ENCODE results near the gene MPIG6B. TPM values are rescaled to one million over a fixed set of nuclear protein-coding genes. Genes with fewer than 3 reads are reported as not detected.
A peak's percentile ranks its signal among the peaks of the same experiment; 100 is the strongest.

Gene MPIG6B
- total and polyA plus RNA-seq, 2 donors = 0.32 to 0.62 TPM

DNA sequence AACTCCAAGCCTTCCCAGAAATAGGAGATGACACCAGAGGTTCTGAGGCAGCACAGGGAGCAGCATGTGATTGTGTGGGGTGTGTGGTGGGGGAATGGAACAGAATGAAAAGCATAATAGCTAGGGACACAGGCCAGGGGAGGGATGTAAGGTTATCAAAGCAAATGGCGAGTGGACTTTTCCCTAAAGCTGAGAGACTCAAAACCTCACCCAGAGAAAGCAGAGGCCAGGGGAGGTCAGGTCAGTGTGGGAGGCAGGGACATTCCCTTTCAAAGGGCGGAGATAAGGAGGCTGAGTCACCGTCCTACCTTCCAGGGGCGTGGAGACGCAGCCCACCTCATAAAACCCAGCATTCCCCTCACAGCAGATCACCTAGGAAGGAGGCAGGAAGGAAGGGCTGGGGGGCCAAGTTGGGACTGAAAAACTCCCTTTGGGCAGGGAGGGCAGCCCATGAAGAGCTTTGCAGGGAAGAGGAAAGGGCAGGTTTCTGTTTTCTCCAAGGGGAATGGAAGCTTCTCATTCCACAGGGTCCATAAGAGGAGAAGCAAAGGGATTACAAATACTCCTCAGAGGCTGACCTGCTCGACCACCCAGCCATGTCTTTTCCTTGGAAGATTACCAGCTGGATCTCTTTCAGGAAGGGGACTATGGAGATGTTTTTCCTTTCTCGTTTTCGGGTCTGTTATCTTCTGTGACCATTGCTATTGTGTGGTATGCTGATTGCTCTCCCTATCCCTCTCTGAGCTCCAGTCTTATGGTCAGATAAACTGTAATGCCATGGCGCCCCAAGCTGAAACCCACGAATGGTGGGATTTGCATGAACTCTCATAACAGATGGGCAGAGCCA lies 32.7 kb upstream of the MPIG6B start:
- peaks cover 5% of the 10 kb centered on the region for H3K36me3 ChIP-seq (ENCODE audit: insufficient read depth)
- 70% methylated on average over 10 of the region's 10 CpGs for WGBS
- H3K27ac ChIP-seq (ENCODE audit: low read depth) = no peak overlapping the region
- no peak overlapping the region for H3K4me3 ChIP-seq (ENCODE audit: low read depth, low read length)
- no peak for DNase-seq (ENCODE audit: extremely low spot score)
- no peaks in the 10 kb centered on the region for H3K4me1 ChIP-seq (ENCODE audit: insufficient read depth)

DNA sequence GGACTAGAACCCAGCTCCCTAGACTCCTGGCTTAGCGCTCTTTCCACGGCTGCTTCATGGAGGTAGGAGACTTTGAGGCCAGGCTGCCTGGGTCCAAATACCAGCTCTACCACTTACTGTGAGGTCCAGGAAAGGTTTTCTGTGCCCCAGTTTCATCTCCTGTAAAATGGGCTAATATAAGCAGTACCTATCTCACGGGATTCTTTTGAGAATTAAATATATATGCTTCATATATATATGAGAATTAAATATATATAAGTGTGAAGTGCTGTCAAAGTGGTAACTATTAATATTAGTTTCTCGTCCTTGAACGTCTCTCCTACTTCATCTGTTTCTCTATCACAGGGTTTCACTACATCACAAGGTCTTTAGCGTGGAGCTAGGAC lies 32.1 kb upstream of the MPIG6B start:
- no peaks in the 10 kb centered on the region for H3K4me1 ChIP-seq (ENCODE audit: insufficient read depth)
- 90% methylated on average over 6 of the region's 6 CpGs for WGBS
- no peak overlapping the region for H3K4me3 ChIP-seq (ENCODE audit: low read depth, low read length)
- H3K27ac ChIP-seq (ENCODE audit: low read depth) = no peak overlapping the region
- DNase-seq (ENCODE audit: extremely low spot score) = no peak
- peaks cover 5% of the 10 kb centered on the region for H3K36me3 ChIP-seq (ENCODE audit: insufficient read depth)

DNA sequence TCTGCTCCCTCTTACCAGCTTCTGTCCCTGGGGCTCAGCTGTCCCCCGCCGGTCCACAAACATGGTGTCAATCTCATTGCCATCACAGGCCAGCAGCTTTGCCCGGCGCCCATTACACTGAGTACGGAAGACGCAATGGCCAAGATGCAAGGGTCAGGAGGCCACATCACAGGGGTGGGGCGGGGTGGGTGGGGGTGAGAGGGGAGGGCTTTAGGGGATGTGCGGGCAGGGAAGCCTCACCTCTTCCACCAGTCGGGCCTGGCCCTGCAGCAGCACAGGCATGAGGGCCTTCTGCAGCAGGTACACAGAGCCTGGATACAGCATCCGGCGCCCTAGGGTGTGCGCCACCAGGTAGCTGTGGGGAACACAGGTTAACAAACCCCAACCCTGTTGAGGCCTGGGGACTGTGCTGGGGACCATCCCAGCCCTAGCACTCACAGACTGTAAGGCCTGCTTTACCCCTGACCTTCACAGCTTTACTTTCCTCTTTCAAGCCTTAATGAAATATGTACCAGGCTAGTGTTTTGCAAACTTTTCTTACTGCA lies 31.5 kb upstream of the MPIG6B start:
- 95% methylated on average over 12 of the region's 12 CpGs for WGBS
- Histone ChIP-seq H3K4me1 (ENCODE audit: insufficient read depth) (no peaks in the 10 kb centered on the region), H3K27ac (ENCODE audit: low read depth) (no peak overlapping the region), H3K4me3 (ENCODE audit: low read depth, low read length) (no peak overlapping the region), H3K36me3 (ENCODE audit: insufficient read depth) (peaks cover 5% of the 10 kb centered on the region)
- DNase-seq (ENCODE audit: extremely low spot score) = no peak

DNA sequence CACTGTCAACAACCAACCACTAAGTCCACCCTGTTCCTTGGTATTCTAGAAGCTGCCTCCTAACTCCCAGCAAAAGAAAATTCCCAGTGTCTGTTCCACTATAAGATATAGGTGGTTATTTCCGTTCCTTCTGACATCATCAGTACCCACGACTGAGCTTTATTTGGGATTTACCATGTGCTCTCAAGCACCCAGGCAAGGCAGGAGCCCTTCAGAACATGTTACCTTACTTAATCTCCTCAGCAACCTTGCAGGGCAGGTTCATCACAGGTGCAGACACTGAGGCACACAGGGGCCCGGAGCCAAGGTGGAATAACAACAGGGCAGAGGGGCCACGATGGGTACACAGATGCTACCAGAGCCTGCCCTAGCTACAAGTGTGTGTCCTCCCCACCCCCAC lies 30.8 kb upstream of the MPIG6B start:
- H3K4me1 ChIP-seq (ENCODE audit: insufficient read depth) = no peaks in the 10 kb centered on the region
- 82% methylated on average over 4 of the region's 4 CpGs for WGBS
- DNase-seq (ENCODE audit: extremely low spot score) = no peak
- no peak overlapping the region for H3K27ac ChIP-seq (ENCODE audit: low read depth)
- H3K4me3 ChIP-seq (ENCODE audit: low read depth, low read length) = no peak overlapping the region
- H3K36me3 ChIP-seq (ENCODE audit: insufficient read depth) = peaks cover 5% of the 10 kb centered on the region

DNA sequence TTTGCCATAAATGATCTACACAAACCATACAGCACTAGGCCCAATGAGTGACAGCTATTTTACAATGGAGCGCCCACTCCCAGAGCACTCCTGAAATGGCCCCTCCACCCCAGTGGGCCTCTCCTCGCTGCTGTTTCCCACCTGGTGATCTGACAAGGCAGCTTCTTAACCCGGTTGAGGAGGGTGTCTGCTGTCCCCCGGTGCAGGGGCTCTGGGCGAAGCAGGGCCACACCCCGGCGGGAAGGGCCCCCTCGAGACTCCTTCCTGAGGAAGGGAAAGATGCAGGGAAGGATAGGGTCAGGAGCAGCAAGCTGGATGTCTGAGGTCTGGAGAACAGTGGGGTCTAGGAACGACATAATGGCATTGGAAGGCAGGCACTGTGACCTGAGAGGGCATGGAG lies 30.3 kb upstream of the MPIG6B start:
- peaks cover 5% of the 10 kb centered on the region for H3K36me3 ChIP-seq (ENCODE audit: insufficient read depth)
- H3K27ac ChIP-seq (ENCODE audit: low read depth) = no peak overlapping the region
- no peak overlapping the region for H3K4me3 ChIP-seq (ENCODE audit: low read depth, low read length)
- DNase-seq (ENCODE audit: extremely low spot score) = no peak
- WGBS = 89% methylated on average over 9 of the region's 9 CpGs
- no peaks in the 10 kb centered on the region for H3K4me1 ChIP-seq (ENCODE audit: insufficient read depth)

DNA sequence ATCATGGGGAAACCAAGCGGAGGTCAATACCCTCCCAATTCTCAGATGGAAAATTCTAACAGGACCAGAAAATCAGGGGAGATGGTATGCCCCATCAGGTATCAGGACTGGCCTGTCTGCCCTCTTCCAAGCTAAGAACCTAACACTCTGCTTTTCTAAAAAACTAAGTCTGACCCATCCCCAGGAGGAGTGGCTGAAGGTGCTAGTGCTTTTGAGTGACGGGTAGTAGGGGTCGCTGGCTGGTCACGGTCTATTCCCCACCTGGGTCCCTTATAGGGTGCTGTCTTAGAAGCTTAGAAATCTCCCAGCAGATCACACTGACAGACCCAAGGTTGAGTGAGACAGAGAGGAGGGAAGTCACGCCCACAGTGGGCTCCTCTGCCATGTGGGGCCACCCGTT lies 29.6 kb upstream of the MPIG6B start:
- H3K36me3 ChIP-seq (ENCODE audit: insufficient read depth) = peaks cover 5% of the 10 kb centered on the region
- 91% methylated on average over 6 of the region's 6 CpGs for WGBS

DNA sequence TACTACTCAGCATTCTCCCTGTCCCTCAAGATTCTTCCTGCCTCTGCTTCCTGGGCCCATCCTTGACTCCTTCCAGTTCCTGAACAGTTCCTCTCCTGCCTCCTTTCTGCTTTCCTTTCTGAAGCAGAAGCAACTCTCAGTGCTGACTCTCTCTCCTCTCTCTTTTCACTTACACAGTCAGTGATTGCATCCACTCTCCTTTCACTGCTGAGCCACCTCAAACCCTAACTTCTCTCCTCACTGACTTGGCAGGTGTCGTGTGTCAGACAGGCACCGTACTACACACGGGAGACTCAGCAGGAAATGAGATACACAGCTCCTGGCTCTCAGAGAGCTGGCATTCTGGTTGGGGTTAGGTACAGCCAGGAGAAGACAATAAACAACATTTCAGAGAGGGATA lies 25.6 kb upstream of the MPIG6B start:
- Histone ChIP-seq H3K27ac (ENCODE audit: low read depth) (no peak overlapping the region), H3K4me1 (ENCODE audit: insufficient read depth) (no peaks in the 10 kb centered on the region), H3K36me3 (ENCODE audit: insufficient read depth) (no peaks in the 10 kb centered on the region), H3K4me3 (ENCODE audit: low read depth, low read length) (no peak overlapping the region)
- no peak for DNase-seq (ENCODE audit: extremely low spot score)
- 49% methylated on average over 3 of the region's 3 CpGs for WGBS

More for the DNA sequence above, 29.6 kb upstream of the MPIG6B start:
- Histone ChIP-seq H3K4me3 (ENCODE audit: low read depth, low read length) (no peak overlapping the region), H3K27ac (ENCODE audit: low read depth) (no peak overlapping the region), H3K4me1 (ENCODE audit: insufficient read depth) (no peaks in the 10 kb centered on the region)
- DNase-seq (ENCODE audit: extremely low spot score) = no peak

DNA sequence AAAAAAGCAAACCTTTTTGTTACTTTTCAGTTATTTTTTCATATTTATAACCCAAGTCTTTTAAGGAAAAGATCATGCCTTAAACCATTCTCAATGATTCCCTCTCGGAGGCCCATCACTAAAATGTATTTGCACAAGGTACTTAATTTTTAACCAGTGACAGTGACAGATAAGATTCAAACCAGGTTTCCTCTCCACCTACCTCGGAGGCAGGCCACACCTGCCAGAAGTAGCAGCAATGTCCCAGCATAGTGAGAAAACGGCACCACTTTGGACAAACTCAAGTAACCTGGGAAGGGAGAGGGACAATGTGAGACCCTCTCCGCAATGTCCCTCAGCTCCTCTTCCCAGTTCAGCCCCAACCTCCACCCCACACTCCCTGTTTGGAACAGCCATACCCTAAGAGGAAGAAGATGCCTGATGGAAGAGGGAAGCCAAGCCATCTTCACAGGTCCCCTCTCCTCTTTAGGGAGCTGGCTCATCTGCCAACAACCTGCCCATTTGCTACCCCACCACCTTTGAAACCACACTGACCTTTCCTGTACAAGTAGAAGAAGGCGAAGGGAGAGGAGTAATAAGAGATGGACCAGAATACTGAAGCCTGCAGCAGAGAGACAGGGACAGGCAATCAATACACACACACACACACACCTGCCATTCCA lies 22.3 kb upstream of the MPIG6B start:
- Histone ChIP-seq H3K27ac (ENCODE audit: low read depth) (no peak overlapping the region), H3K4me3 (ENCODE audit: low read depth, low read length) (no peak overlapping the region)
- no peak for DNase-seq (ENCODE audit: extremely low spot score)

DNA sequence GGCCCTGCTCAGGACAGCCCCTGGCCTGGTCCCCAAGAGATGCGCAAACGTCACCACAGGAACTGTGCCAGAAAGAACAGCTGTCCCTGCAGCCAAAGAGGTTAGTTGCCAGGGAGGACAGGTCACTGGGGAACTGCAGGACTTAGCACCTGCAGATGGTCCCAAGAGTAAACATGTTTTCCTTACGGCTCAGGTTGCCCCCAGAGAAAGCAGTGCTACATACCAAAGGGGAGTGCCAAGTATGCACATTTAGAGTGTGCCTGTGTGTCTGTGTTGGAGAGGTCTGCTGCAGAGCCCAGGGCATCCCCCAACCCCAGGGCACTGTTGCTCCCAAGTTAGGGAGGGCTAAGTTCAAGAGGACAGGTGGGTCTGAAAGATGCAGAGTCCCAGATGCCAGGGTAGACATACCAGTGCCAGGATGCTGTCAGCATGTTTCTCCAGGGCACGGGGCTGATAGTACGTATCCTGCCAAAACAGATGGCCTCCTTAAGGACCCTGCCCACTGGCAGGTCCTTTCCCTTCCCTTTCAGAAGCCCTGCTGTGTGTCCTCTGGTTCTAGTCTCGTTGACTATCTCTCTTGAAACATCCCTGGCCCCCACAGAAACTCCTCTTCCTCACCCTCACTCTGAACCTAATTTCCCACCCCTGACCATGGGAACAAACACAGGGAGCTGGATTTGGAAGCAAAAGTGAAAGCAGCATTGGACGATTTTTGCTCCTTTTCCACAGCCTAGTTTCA lies 21.3 kb upstream of the MPIG6B start:
- no peaks in the 10 kb centered on the region for H3K36me3 ChIP-seq (ENCODE audit: insufficient read depth)
- H3K4me3 ChIP-seq (ENCODE audit: low read depth, low read length) = peak overlapping the region; percentile 70
- WGBS = 23% methylated on average over 7 of the region's 7 CpGs
- no peak overlapping the region for H3K27ac ChIP-seq (ENCODE audit: low read depth)
- no peaks in the 10 kb centered on the region for H3K4me1 ChIP-seq (ENCODE audit: insufficient read depth)
- DNase-seq (ENCODE audit: extremely low spot score) = no peak

More for the DNA sequence above, 22.3 kb upstream of the MPIG6B start:
- H3K36me3 ChIP-seq (ENCODE audit: insufficient read depth) = no peaks in the 10 kb centered on the region
- 86% methylated on average over 5 of the region's 5 CpGs for WGBS
- no peaks in the 10 kb centered on the region for H3K4me1 ChIP-seq (ENCODE audit: insufficient read depth)

DNA sequence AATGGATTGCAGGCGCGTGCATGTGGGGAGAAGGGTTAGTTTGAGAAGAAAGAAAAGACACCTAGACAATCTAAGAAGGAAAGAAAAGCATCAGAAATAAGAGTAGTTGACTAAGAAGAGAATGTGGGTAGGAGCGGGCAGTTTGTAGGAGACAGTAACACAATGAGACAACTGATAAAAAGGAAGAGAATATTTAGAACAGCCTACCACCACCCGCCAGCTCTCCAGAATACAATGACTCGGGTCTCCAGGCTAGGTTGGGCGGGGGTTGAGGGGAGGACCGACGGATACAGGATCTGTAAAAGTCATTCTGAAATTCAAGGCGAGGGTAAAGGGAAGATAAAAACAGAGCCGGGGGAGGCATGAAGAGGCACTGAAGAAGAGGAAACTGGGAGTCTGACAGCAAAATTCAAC lies 20.8 kb upstream of the MPIG6B start:
- H3K27ac ChIP-seq (ENCODE audit: low read depth) = peak overlapping the region; percentile 97
- no peaks in the 10 kb centered on the region for H3K36me3 ChIP-seq (ENCODE audit: insufficient read depth)
- DNase-seq (ENCODE audit: extremely low spot score) = no peak
- no peaks in the 10 kb centered on the region for H3K4me1 ChIP-seq (ENCODE audit: insufficient read depth)
- under 1% methylated on average over 10 of the region's 10 CpGs for whole genome bisulfite sequencing
- peak overlapping the region; percentile 70 for H3K4me3 ChIP-seq (ENCODE audit: low read depth, low read length)

DNA sequence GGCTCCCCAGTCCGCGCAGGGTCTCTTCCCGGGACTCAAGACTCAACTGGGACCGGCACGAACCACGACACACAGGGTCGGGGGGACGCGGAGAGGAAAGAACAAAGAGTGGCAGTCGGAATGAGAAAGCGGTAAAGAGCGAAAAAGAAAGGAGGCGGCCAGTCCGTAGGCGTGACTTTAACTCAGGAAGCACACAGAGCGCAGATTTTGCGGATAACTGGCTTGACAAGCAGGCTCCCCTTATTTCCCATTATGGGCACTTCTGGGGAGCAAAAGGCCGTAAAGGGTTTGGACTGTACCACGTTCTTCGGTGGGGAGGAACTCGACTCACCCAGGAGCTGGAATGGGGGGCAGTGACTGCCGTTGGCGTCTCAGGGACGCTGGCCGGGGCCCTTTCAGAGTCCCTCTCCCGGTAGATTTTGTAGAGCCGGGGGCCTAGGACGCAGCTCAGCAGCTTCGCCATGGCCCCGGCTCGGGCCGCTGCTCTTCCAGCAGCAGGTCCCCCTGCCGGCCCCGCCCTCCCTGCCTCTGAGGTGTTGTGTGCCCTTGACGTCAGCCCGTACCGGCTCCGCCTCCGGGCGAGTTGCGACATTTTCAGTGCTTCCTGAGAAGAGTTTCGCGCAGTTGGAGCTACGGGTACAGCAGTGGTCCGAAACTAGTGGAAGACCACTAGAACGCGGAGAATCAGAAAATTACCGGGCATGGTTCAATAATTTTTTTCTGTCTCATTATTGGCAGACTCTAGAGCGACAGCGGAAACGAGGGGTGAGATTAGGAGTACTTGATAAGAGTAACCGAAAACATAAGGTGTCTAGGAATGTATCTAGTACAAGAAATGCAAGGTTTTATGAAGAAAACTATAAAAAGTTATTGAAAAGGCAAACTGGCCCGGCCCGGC lies 20.1 kb upstream of the MPIG6B start, which contains the start of gene ABHD16A:
TSS of gene ABHD16A (minus strand) at position 506 of the 898 bp plus-strand sequence. CDS start at position 463, 43 bp downstream.
- peak within 1 kb of the TSS; percentile 97 for H3K27ac ChIP-seq (ENCODE audit: low read depth)

DNA sequence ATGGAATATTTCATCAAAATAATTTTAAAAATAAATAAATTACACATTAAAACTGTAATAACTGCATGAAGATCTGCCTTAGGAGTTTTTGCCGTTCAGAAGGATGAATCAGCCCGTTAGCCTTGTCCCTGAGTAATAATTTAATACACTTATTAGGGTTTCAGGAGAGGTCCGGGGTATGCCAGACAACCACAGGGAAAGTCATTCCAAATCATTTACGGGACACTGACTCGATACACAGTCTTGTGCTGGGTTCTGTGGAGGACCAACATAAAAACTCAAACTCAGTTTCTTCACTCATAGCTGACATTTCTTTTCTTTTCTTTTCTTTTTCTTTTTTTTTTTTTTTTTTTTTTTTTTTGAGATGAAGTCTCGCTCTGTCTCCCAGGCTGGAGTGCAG lies 17.2 kb upstream of the MPIG6B start:
- no peaks in the 10 kb centered on the region for H3K36me3 ChIP-seq (ENCODE audit: insufficient read depth)
- 91% methylated on average over 6 of the region's 6 CpGs for WGBS
- H3K27ac ChIP-seq (ENCODE audit: low read depth) = no peak overlapping the region
- no peak for DNase-seq (ENCODE audit: extremely low spot score)
- H3K4me3 ChIP-seq (ENCODE audit: low read depth, low read length) = no peak overlapping the region
- no peaks in the 10 kb centered on the region for H3K4me1 ChIP-seq (ENCODE audit: insufficient read depth)

More for the DNA sequence above, 20.1 kb upstream of the MPIG6B start, which contains the start of gene ABHD16A:
- Histone ChIP-seq H3K4me1 (ENCODE audit: insufficient read depth) (no peaks in the 10 kb centered on the region), H3K4me3 (ENCODE audit: low read depth, low read length) (peak within 1 kb of the TSS; percentile 70), H3K36me3 (ENCODE audit: insufficient read depth) (no peaks in the 10 kb centered on the region)
- peak; percentile 97 for DNase-seq (ENCODE audit: extremely low spot score)
- WGBS = under 1% methylated on average over 54 of the region's 54 CpGs
